Aorta (tissue), 5 donors: ENCODE results near the gene VSTM4. TPM values are rescaled to one million over a fixed set of nuclear protein-coding genes. Genes with fewer than 3 reads are reported as not detected.

Experiments
- ATAC-seq: fragments of 200-7000 bp; cut with Tn5 transposase; one replicate; pipeline ENCODE4 v1.9.1; 2022; ENCODE audit warnings: moderate library complexity; ENCODE audit not compliant: low FRiP score
- DNase-seq, 2 donors: peaks; one replicate each; pipeline ENCODE4 v3.0.0-alpha.2; 2020
- H3K27ac ChIP-seq, 2 donors: one replicate each; pipeline ENCODE4 v1.5.1; 2013; ENCODE audit warnings: low read length in 2 of 2, mild to moderate bottlenecking in 2 of 2, moderate library complexity in 2 of 2, control low read depth in 1 of 2, inconsistent platforms in 1 of 2, low read depth in 1 of 2
- H3K27me3 ChIP-seq, 2 donors: one replicate each; pipeline ENCODE4 v1.6.1; 2013; ENCODE audit warnings: control low read depth in 1 of 2, low read length in 1 of 2, mild to moderate bottlenecking in 1 of 2, moderate library complexity in 1 of 2; ENCODE audit not compliant: insufficient read depth in 2 of 2, control insufficient read depth in 1 of 2
- H3K36me3 ChIP-seq, 2 donors: one replicate each; pipeline ENCODE4 v1.6.1; 2013; ENCODE audit warnings: control low read depth in 1 of 2, low read length in 1 of 2, mild to moderate bottlenecking in 1 of 2; ENCODE audit not compliant: insufficient read depth in 2 of 2, control insufficient read depth in 1 of 2
- H3K4me1 ChIP-seq, 2 donors: one replicate each; pipeline ENCODE4 v1.6.1; 2013; ENCODE audit warnings: low read length in 2 of 2, control low read depth in 1 of 2, mild to moderate bottlenecking in 1 of 2, moderate library complexity in 1 of 2; ENCODE audit not compliant: insufficient read depth in 2 of 2, control insufficient read depth in 1 of 2
- H3K4me3 ChIP-seq, 2 donors: one replicate each; pipeline ENCODE4 v1.5.1; 2013; ENCODE audit warnings: low read length in 2 of 2, control low read depth in 1 of 2, mild to moderate bottlenecking in 1 of 2
- H3K9me3 ChIP-seq: one replicate; pipeline ENCODE4 v1.6.1; 2013; ENCODE audit warnings: mild to moderate bottlenecking, low read length; ENCODE audit not compliant: control insufficient read depth
- WGBS, 2 donors: extraction: QIAGEN DNeasy Blood & Tissue Kit; methylation state at CpG; one replicate each; pipeline ENCODE4 v1.1.7; 2013; 5-methylcytosine and 5-hydroxymethylcytosine counted together
- intact Hi-C, 2 donors: fragments of 100-400 bp; cut with DNase I; formaldehyde crosslinking; loops; one replicate each; pipeline versions ENCODE4 v1.14.2 to v1.15.0; 2022
- polyA plus RNA-seq, 2 donors: library from polyadenylated mRNA; stranded (reverse); fragments of 200-250 nt; gene quantifications; one replicate each; pipeline ENCODE4 v1.2.3, GENCODE V29; 2013
- total RNA-seq, 2 donors: library from RNA; stranded (reverse); fragmentation: NEBNext Ultra II Directional; extraction: Animal tissue kit (Norgen Biotek cat#: 25700); gene quantifications; one replicate each; pipeline ENCODE4 v1.2.1, GENCODE V29; 2021
- donor health status: healthy with polysubstance abuse.
- donor health status: Bipolar disorder and iron deficiency.
- donor health status: DM: no; HTN: no; CAD: no.
- donor health status: DM: no; HTN: no; CAD: no.
- donor health status: DM: yes; HTN: yes; CAD: no.

VSTM4 gene
- total and polyA plus RNA-seq, 4 donors = 8.0 to 34.2 (median 18.0) TPM

DNA sequence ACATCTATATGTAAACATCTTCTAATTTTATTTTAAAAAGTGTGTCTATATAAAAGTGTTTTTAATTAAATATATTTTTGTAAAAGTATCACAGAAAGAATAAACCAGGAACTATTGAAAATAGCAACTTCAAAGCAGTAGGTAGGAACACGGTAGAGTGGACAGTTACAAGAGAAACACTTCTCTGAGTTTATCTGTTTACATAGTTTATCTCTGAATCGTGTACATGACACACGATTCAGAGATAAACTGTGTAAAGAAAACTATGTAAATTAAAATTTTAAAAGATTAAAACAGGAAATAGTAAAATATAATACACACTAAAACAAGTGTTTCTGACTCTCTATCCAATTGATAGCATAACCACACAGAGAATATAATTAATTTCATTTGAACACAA lies 43.6 kb upstream of the VSTM4 start:
- intact Hi-C loops = no loop called here
- DNase-seq = no peak

DNA sequence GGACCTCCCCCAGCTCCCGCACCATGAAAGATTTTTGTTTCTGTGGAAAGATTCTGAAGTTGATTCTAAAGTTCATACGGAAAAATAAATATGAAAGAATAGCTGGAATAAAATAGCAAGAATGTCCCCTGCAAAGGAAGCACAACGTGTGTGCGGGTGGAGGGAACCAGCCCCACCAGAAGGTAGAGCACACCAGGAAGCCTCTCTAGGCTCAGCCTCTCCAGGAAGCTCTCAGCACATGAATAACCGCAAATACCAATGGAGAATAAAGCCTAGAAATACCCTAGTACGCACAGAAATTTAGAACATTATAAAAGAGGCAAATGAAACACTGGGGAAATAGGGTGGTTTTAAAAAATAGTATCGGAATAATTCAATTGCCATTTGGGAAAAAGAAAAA lies 43.1 kb upstream of the VSTM4 start:
- no peaks in the 10 kb centered on the region for H3K9me3 ChIP-seq
- DNase-seq (no peak), ATAC-seq (no peak)
- no peaks in the 10 kb centered on the region for H3K4me1 ChIP-seq
- H3K4me3 ChIP-seq = no peak overlapping the region
- WGBS, 2 donors = 85% methylated on average over 7 of the region's 7 CpGs
- no peak overlapping the region for H3K27ac ChIP-seq
- intact Hi-C loops = no loop called here
- no peaks in the 10 kb centered on the region for H3K27me3 ChIP-seq
- no peaks in the 10 kb centered on the region for H3K36me3 ChIP-seq

More for the DNA sequence above, 43.6 kb upstream of the VSTM4 start:
- Histone ChIP-seq H3K9me3 (no peaks in the 10 kb centered on the region), H3K27ac (no peak overlapping the region), H3K27me3 (no peaks in the 10 kb centered on the region), H3K4me1 (no peaks in the 10 kb centered on the region), H3K4me3 (no peak overlapping the region), H3K36me3 (no peaks in the 10 kb centered on the region)
- ATAC-seq = no peak
- WGBS, 2 donors = 61 to 62% methylated on average over 3 of the region's 3 CpGs

DNA sequence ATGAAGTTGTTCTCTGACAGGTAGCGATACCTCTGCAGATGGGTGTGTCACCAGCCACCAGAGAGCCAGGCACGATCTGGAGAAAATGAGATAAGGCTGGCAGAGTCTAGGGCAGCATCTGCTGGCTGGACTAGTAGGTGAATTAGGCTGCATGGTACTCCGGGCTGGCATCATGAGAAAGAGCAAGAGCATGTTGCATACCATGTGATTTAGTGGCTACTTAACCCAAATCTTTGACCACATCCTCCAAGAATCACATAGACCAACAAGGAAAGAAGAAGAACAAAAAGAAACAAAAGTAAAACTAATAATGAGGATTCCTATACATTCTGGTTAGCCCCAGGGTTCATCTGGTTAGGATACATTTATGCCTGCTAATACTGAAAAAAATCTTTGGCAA lies 41.9 kb upstream of the VSTM4 start:
- H3K27me3 ChIP-seq = no peaks in the 10 kb centered on the region
- no peak for ATAC-seq
- intact Hi-C loops = no loop called here
- H3K36me3 ChIP-seq = no peaks in the 10 kb centered on the region
- no peaks in the 10 kb centered on the region for H3K9me3 ChIP-seq
- no peak overlapping the region for H3K4me3 ChIP-seq
- DNase-seq = no peak
- WGBS, 2 donors = 91 to 93% methylated on average over 3 of the region's 3 CpGs
- H3K4me1 ChIP-seq = no peaks in the 10 kb centered on the region
- H3K27ac ChIP-seq = no peak overlapping the region

DNA sequence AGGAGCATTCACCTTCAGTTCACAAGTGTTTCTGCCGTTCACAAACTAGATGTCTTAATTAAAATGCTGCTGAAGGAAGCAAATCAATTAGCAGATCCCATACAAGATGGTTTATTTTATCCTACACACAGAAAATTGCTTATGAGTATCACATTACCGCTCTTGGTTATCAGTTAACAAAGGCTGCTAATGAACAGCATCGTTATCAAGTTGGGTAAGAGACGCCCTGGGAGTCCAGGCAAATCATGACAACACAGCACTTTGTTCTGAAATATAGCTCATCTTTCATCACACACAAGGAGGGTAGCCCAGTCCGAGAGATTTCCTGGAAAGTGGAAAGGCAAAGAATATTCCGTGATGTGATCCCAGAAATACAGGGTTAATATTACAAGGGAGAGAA lies 39.3 kb upstream of the VSTM4 start:
- intact Hi-C loops = no loop called here
- H3K27ac ChIP-seq = no peak overlapping the region
- no peaks in the 10 kb centered on the region for H3K27me3 ChIP-seq
- no peak for ATAC-seq
- H3K9me3 ChIP-seq = no peaks in the 10 kb centered on the region
- 94 to 98% methylated on average over 6 of the region's 6 CpGs for WGBS, 2 donors
- no peak for DNase-seq
- H3K36me3 ChIP-seq = no peaks in the 10 kb centered on the region
- no peaks in the 10 kb centered on the region for H3K4me1 ChIP-seq
- H3K4me3 ChIP-seq = no peak overlapping the region

DNA sequence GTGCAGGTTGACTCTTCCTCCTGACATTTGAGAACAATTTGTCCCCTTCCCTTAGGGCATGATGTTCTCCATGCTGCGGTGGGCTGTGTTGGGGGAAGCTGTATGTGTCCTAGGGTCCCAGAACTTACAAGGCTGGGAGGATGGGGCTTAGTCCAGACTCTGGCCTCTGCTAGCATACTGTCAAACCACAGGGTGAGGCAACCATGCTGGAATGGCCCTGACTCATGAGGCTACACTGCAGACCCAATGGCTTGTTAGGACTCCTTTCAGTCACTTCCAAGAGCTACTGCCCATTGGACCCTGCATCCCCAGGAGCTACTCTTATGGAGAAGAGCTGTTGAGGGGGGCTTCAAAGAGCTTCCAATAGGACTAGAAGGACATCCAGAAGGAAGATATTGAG lies 38.6 kb upstream of the VSTM4 start:
- 92 to 94% methylated on average over 1 of the region's 1 CpG for WGBS, 2 donors

DNA sequence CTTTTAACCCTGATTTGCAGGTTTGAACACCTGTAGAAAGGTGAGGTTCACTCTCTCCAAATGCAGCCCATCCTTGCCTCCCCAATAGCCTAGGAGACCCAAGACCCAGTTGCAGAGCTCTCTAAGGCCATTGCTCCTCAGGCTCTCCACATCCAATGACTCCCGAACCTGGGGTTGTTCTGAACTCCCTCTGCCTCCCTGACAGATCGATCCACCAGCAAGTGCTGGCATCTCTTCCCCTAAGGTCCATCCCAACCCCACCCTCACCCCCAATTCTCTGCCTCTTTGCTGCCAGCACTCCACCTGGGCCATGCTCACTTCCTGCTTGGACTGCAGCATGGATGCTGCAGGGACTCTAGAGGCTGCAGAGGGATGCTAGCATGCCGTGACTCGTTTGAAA lies 37.8 kb upstream of the VSTM4 start:
- no peaks in the 10 kb centered on the region for H3K36me3 ChIP-seq
- H3K4me1 ChIP-seq = no peaks in the 10 kb centered on the region
- ATAC-seq (no peak), DNase-seq (no peak)
- H3K27ac ChIP-seq = no peak overlapping the region
- intact Hi-C loops = no loop called here
- no peak overlapping the region for H3K4me3 ChIP-seq
- H3K9me3 ChIP-seq = no peaks in the 10 kb centered on the region
- no peaks in the 10 kb centered on the region for H3K27me3 ChIP-seq
- 59 to 73% methylated on average over 4 of the region's 4 CpGs for WGBS, 2 donors

More for the DNA sequence above, 38.6 kb upstream of the VSTM4 start:
- Histone ChIP-seq H3K4me3 (no peak overlapping the region), H3K27me3 (no peaks in the 10 kb centered on the region), H3K4me1 (no peaks in the 10 kb centered on the region), H3K9me3 (no peaks in the 10 kb centered on the region), H3K27ac (no peak overlapping the region), H3K36me3 (no peaks in the 10 kb centered on the region)
- intact Hi-C loops = no loop called here
- DNase-seq = no peak
- ATAC-seq = no peak

DNA sequence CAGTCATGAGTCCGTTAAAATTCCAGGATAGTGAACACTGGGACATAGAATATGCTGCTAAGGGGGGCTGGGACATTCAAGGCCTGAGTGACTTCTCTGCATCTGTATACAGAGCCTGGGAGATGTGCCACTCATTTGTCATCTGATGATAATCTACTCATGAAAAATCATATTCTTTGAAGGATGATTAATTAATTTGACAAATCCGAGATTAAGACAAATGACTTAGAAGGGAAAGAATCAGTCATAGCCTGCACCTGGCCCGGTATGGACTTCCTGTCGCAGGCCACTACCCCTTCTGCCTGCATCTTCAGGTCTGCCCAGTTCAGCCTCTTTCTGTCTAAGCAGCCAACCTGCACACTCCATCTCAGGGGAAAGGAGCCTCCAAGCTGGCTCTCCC lies 37.3 kb upstream of the VSTM4 start:
- Histone ChIP-seq H3K9me3 (no peaks in the 10 kb centered on the region), H3K27ac (no peak overlapping the region), H3K4me3 (no peak overlapping the region), H3K4me1 (no peaks in the 10 kb centered on the region), H3K27me3 (no peaks in the 10 kb centered on the region), H3K36me3 (no peaks in the 10 kb centered on the region)
- 87 to 91% methylated on average over 4 of the region's 4 CpGs for WGBS, 2 donors
- intact Hi-C loops = no loop called here
- ATAC-seq (no peak), DNase-seq (no peak)

DNA sequence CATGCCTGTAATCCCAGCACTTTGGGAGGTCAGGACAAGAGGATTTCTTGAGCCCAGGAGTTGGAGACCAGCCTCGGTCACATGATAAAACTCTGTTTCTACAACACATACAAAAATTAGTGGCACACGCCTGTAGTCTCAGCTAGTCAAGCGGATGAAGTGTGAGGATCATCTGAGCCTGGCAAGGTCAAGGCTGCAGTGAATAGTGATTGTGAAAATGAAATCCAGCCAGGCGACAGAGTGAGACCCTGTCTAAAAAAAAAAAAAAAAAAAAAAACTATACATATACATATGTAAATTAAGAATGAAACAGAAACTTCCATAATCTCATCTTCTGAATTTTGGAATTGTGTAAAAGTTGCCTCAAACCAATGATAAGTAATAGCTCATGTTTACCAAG lies 36.7 kb upstream of the VSTM4 start:
- DNase-seq = no peak
- ATAC-seq = no peak
- Histone ChIP-seq H3K9me3 (no peaks in the 10 kb centered on the region), H3K27me3 (no peaks in the 10 kb centered on the region), H3K4me3 (no peak overlapping the region), H3K36me3 (no peaks in the 10 kb centered on the region), H3K27ac (no peak overlapping the region), H3K4me1 (no peaks in the 10 kb centered on the region)
- WGBS, 2 donors = 96% methylated on average over 4 of the region's 4 CpGs
- intact Hi-C loops = no loop called here

DNA sequence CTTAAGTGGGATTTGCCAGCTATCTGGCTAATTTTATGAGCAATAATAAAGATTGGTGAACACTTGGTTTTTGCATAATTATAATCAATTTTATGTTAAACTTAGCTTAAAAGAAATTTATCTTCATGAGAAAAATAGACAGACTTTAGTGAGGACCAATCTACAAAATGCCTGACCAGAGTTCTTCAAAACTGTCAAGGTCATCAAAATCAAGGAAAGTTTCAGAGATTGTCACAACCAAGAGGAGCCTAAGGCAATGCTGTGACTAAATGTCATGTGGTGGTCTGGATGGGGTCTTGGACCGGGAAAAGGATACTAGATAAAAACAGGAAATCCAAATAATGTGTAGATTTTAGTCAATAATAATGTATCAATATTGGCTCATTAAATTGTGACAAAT lies 36.2 kb upstream of the VSTM4 start:
- H3K27me3 ChIP-seq = no peaks in the 10 kb centered on the region
- DNase-seq (no peak), ATAC-seq (no peak)
- H3K4me1 ChIP-seq = no peaks in the 10 kb centered on the region
- H3K9me3 ChIP-seq = no peaks in the 10 kb centered on the region
- H3K4me3 ChIP-seq = no peak overlapping the region
- intact Hi-C loops = no loop called here
- no peak overlapping the region for H3K27ac ChIP-seq
- H3K36me3 ChIP-seq = no peaks in the 10 kb centered on the region
- 92% methylated on average over 1 of the region's 1 CpG for WGBS, 2 donors
